K562 (cell line): ENCODE measurements around the gene JPH4. TPM values are rescaled to one million over a fixed set of nuclear protein-coding genes. Genes with fewer than 3 reads are reported as not detected.

Source experiments
- ATAC-seq: fragments of 200-7000 bp; cut with Tn5 transposase; 3 replicates; pipeline ENCODE4 v1.9.1; 2020; ENCODE audit warnings: moderate library complexity
- BruUV-seq: library from RNA; stranded (reverse); fragments of 400-500 nt; replicated peaks from 2 replicates; lab custom pipeline; 2021; lab: Mats Ljungman, UMichigan
- CTCF ChIA-PET: fragments of 300-600 bp; formaldehyde crosslinking; extraction: SDS; loops from one replicate; lab custom pipeline; 2021; ENCODE audit warnings: low intra/inter-chr PET ratio; lab: Yijun Ruan, JAX
- POLR2A ChIA-PET: fragments of 300-600, 350-650 bp; sonication (Branson Sonifier 250); formaldehyde crosslinking; extraction: SDS; loops from one replicate; lab custom pipeline; 2021; ENCODE audit warnings: antibody characterized with exemption, inconsistent platforms; lab: Yijun Ruan, JAX
- DNase-seq, 4 experiments: peaks; one replicate each; pipeline versions ENCODE4 v3.0.0 to v3.0.0-alpha.2; 2011 to 2018; ENCODE audit warnings: low spot score in 3 of 4, mixed read lengths in 3 of 4; ENCODE audit errors: extremely low read depth in 1 of 4
- FAIRE-seq: peaks from 2 replicates; lab custom pipeline; 2011; peaks lifted over from hg19 to GRCh38; lab: Jason Lieb, UNC
- H2AFZ ChIP-seq: 2 replicates; pipeline ENCODE4 v1.6.0; 2011; ENCODE audit warnings: low read depth, low read length, control low read depth, inconsistent platforms
- H3K27ac ChIP-seq: fragments of 200-600 bp; 3 replicates; pipeline ENCODE4 v1.8.0; 2011; ENCODE audit warnings: low read depth, mild to moderate bottlenecking, control low read depth, inconsistent platforms, low read length, moderate library complexity, mixed read lengths; ENCODE audit errors: extremely low read depth
- H3K27me3 ChIP-seq, 2 experiments: fragments of 300-600 bp in 1 of 2; 2 replicates in 1 of 2; 3 replicates in 1 of 2; pipeline versions ENCODE4 v1.6.0 to v1.8.0; 2011; ENCODE audit warnings: inconsistent platforms in 2 of 2, low read length in 2 of 2, mild to moderate bottlenecking in 1 of 2, mixed read lengths in 1 of 2, moderate library complexity in 1 of 2; ENCODE audit not compliant: control insufficient read depth in 2 of 2, insufficient read depth in 2 of 2
- H3K36me3 ChIP-seq: fragments of 300-600 bp; 3 replicates; pipeline ENCODE4 v1.8.0; 2011; ENCODE audit warnings: mild to moderate bottlenecking, low read length, inconsistent platforms; ENCODE audit not compliant: control insufficient read depth, insufficient read depth
- H3K4me1 ChIP-seq, 2 experiments: fragments of 200-600 bp in 1 of 2; replicated peaks in 1 of 2; 2 replicates in 1 of 2; 3 replicates in 1 of 2; pipeline versions ENCODE4 v1.5.1 to v1.8.0; 2011; ENCODE audit warnings: inconsistent platforms in 2 of 2, low read length in 2 of 2, mild to moderate bottlenecking in 1 of 2, mixed read lengths in 1 of 2, moderate library complexity in 1 of 2; ENCODE audit not compliant: control insufficient read depth in 2 of 2, insufficient read depth in 2 of 2
- H3K4me2 ChIP-seq: 2 replicates; pipeline ENCODE4 v1.6.1; 2011; ENCODE audit warnings: low read length, control low read depth, inconsistent platforms, mixed read lengths; ENCODE audit not compliant: insufficient read depth
- H3K4me3 ChIP-seq: fragments of 200-600 bp; sonication (generic), shearing (Covaris generic); 2 replicates; pipeline ENCODE4 v1.5.1; 2016; ENCODE audit warnings: control low read depth, inconsistent platforms
- H3K79me2 ChIP-seq: fragments of 200-600 bp; 3 replicates; pipeline ENCODE4 v1.8.0; 2011; ENCODE audit warnings: low read length, inconsistent platforms; ENCODE audit not compliant: control insufficient read depth, insufficient read depth
- H3K9ac ChIP-seq, 2 experiments: 2 replicates each; pipeline versions ENCODE4 v1.6.0 to v1.6.1; 2011; ENCODE audit warnings: low read depth in 2 of 2, low read length in 2 of 2, control low read depth in 1 of 2, inconsistent platforms in 1 of 2, mild to moderate bottlenecking in 1 of 2, mixed read lengths in 1 of 2; ENCODE audit not compliant: insufficient read depth in 1 of 2
- H3K9me1 ChIP-seq: one replicate; pipeline ENCODE4 v1.6.0; 2011; ENCODE audit warnings: inconsistent platforms, mild to moderate bottlenecking, low read length, moderate library complexity; ENCODE audit not compliant: control insufficient read depth, insufficient read depth
- H3K9me3 ChIP-seq: replicated peaks from 2 replicates; pipeline ENCODE4 v1.5.1; 2011; ENCODE audit warnings: low read depth, low read length, inconsistent platforms; ENCODE audit not compliant: control insufficient read depth, insufficient read depth
- H4K20me1 ChIP-seq: replicated peaks from 2 replicates; pipeline ENCODE4 v1.6.1; 2011; ENCODE audit warnings: low read length, inconsistent platforms, mixed read lengths; ENCODE audit not compliant: control insufficient read depth, insufficient read depth
- GABPA ChIP-seq: fragments of 200-800 bp; sonication (Bioruptor generic); conservative IDR thresholded peaks from 2 replicates; pipeline ENCODE4 v1.6.1; 2016; ENCODE audit warnings: low read depth, missing genetic modification characterization, missing compliant biosample characterization
- KDM2B ChIP-seq: fragments of 250-450 bp; sonication (Bioruptor Pico); IDR thresholded peaks from 2 replicates; pipeline ENCODE4 v1.8.0; 2021; ENCODE audit warnings: mild to moderate bottlenecking, moderate library complexity
- MXD1 ChIP-seq: fragments of 250-450 bp; sonication (Bioruptor Pico); IDR thresholded peaks from 2 replicates; pipeline ENCODE4 v1.8.0; 2021; ENCODE audit warnings: borderline replicate concordance, mild to moderate bottlenecking, moderate library complexity; ENCODE audit not compliant: poor library complexity, severe bottlenecking
- RFX7 ChIP-seq: fragments of 250-450 bp; sonication (Bioruptor Pico); IDR thresholded peaks from 2 replicates; pipeline ENCODE4 v1.5.1; 2021; ENCODE audit warnings: mild to moderate bottlenecking
- SRF ChIP-seq, 2 experiments: fragments of 250-450, 450-650 bp in 1 of 2; sonication (Bioruptor Pico) in 1 of 2; sonication (generic) in 1 of 2; formaldehyde crosslinking; IDR thresholded peaks; 2 replicates each; pipeline versions ENCODE4 v1.5.0 to v1.5.1; 2020 to 2022; ENCODE audit warnings: mild to moderate bottlenecking in 1 of 2, missing genetic modification reagents in 1 of 2
- USF1 ChIP-seq: sonication (generic); formaldehyde crosslinking; IDR thresholded peaks from 2 replicates; pipeline ENCODE4 v1.9.0; 2022; ENCODE audit warnings: mild to moderate bottlenecking, missing genetic modification reagents
- ZNF280B ChIP-seq: fragments of 250-450 bp; sonication (Bioruptor Pico); IDR thresholded peaks from 2 replicates; pipeline ENCODE4 v1.5.1; 2021; ENCODE audit warnings: mild to moderate bottlenecking
- ZNF408 ChIP-seq: fragments of 250-450 bp; sonication (Bioruptor Pico); IDR thresholded peaks from 2 replicates; pipeline ENCODE4 v1.4.0; 2020; ENCODE audit warnings: low read depth, mild to moderate bottlenecking, moderate library complexity
- ZNF740 ChIP-seq, 3 experiments: fragments of 200-800 bp in 1 of 3; sonication (Bioruptor generic) in 1 of 3; sonication (generic) in 1 of 3; formaldehyde crosslinking in 1 of 3; IDR thresholded peaks; 2 replicates each; pipeline versions ENCODE4 v1.6.1 to v1.8.0; 2016 to 2022; ENCODE audit warnings: mild to moderate bottlenecking in 2 of 3, missing compliant biosample characterization in 2 of 3, missing genetic modification characterization in 2 of 3, missing genetic modification reagents in 1 of 3
- WGBS: fragments of 100-300 bp; shearing (Covaris generic); methylation state at CpG from one replicate; pipeline ENCODE4 v1.1.6; 2016; ENCODE audit warnings: low coverage, mixed read lengths; ENCODE audit not compliant: insufficient coverage; ENCODE audit errors: missing lambda C conversion rate; 5-methylcytosine and 5-hydroxymethylcytosine counted together
- in situ Hi-C: fragments of 300-500 bp; cut with MboI; formaldehyde crosslinking; loops from 4 replicates; pipeline ENCODE4 v1.15.0; 2018; ENCODE audit warnings: inconsistent platforms, mixed read lengths
- intact Hi-C: fragments of 100-400 bp; cut with micrococcal nuclease; formaldehyde crosslinking; loops from 2 replicates; pipeline ENCODE4 v1.14.2; 2022
- polyA plus RNA-seq, 8 experiments: library from polyadenylated mRNA; depleted of rRNA in 4 of 8; stranded (reverse) in 5 of 8; unstranded in 3 of 8; fragments of >200 nt; fragmentation: Nextera tagmentation in 2 of 8; fragmentation: Illumina TruSeq in 1 of 8; extraction: Ambion mirVana in 2 of 8; extraction: Trizol in 1 of 8; gene quantifications; 2 replicates each; pipeline versions ENCODE4 v1.2.1 to v1.2.3, GENCODE V29; 2011 to 2014; ENCODE audit warnings: inconsistent platforms in 1 of 8, missing spikeins in 1 of 8
- total RNA-seq, 7 experiments: library from RNA; depleted of rRNA in 6 of 7; stranded (reverse); fragments of >200 nt in 6 of 7; fragmentation: Illumina TruSeq in 2 of 7; extraction: Trizol in 2 of 7; gene quantifications; 2 replicates each; pipeline versions ENCODE4 v1.2.1 to v1.2.3, GENCODE V29; 2011 to 2021; ENCODE audit warnings: low replicate concordance in 1 of 7

JPH4 gene
- total and polyA plus RNA-seq, 9 of the 15 experiments (the other 6 are each of a cell fraction or from before 2014, with no cell fraction given), result 0.04 to 0.13 (median 0.06) TPM; not detected in 5

- ChIA-PET CTCF (interaction anchor here (0.7 kb wide), 1 partner anchor 307 kb away, joined by 3 read pairs; no protein-coding TSS in a partner anchor), POLR2A (no interaction called here)
- Histone ChIP-seq H3K4me3 (no peak overlapping the region), H3K9me3 (no peaks in the 10 kb centered on the region), H3K27me3 (no peaks in the 10 kb centered on the region), H3K9ac (no peak overlapping the region), H3K79me2 (no peaks in the 10 kb centered on the region), H2AFZ (no peak overlapping the region), H3K4me1 (peaks cover 0 to 2% of the 10 kb centered on the region in 2 experiments; a peak in 1 of 5 replicates), H3K9me1 (no peaks in the 10 kb centered on the region), H3K27ac (no peak overlapping the region), H4K20me1 (no peaks in the 10 kb centered on the region), H3K4me2 (no peak overlapping the region), H3K36me3 (no peaks in the 10 kb centered on the region)
- TF ChIP-seq ZNF280B (CRISPR knock-in tag), result no peak
- TF ChIP-seq RFX7 (CRISPR knock-in tag), result no peak
- no peak for TF ChIP-seq ZNF408
- no peak for TF ChIP-seq MXD1 (CRISPR knock-in tag)
- no peak for TF ChIP-seq GABPA (tag)
- no peak for TF ChIP-seq USF1 (CRISPR knock-in tag)
- no peak for TF ChIP-seq SRF (CRISPR knock-in tag; IDR thresholded peaks at IDR 0.05)
- no peak for TF ChIP-seq KDM2B (CRISPR knock-in tag)
- no peak for TF ChIP-seq ZNF740 (CRISPR knock-in tag; IDR thresholded peaks at IDR 0.05)
- TF ChIP-seq ZNF740 (tag; IDR thresholded peaks at IDR 0.05), result no peak
- ATAC-seq (no peak), DNase-seq (no peak), FAIRE-seq (no peak)
- intact Hi-C loops, result loop anchor here (2.0 kb wide), 1 partner anchor 33 kb away; no protein-coding TSS in a partner anchor
- in situ Hi-C loops, result no loop called here
- no TSS peak for BruUV-seq
- 3% methylated on average over 4 of the region's 4 CpGs for WGBS
Observed at GRCh38 chr14:23621932-23622730, 43.5 kb upstream of the JPH4 start.
